COR-L47 (cell line): ENCODE data around the gene TRERF1.
"Not testable (repeated sequence)": the region's sequence is repeated elsewhere in the genome, so short reads cannot be mapped to it uniquely, and the experiment has no call there.

ENCODE experiments used
- DNase-seq: peaks from one replicate; lab custom pipeline; 2025; lab: John Stamatoyannopoulos, UW

The TRERF1 gene

GRCh38 chr6:42449917-42450476, 1.7 kb downstream of the TRERF1 start:
- no peak for DNase-seq

DNA sequence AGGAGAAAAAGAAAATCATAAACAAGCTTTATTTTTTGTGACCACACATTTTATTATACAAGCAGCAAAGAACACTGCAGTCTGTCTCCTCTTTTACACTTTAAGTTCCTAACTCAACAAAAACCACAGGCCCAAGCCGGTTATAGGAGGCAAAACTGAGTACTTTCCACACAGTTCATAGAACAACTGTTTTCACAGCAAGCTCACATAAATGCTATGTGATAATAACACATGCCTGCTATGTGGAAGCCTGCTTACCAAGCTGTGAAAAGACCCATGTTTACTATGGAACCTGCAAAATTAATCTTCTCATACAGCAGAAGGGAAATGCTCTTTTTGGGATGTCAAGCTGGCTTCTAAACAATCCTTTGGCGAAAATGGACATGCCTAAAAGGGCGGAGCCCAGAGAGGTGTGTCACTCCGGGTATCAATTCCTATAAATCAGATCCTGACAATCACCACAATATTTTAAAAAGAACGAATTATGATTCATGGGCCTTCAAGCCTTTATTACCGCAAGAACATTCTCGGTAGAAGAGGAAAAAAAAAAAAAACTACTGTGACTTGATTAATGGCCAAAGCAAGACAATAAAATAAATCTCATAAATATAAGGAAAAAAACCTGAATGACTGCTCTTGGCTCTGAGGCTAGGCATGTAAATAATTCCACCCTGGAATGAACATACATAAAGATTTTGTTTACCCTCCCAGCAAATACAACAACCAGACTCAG, 2.6 kb downstream of the TRERF1 start:
- no peak for DNase-seq

DNA sequence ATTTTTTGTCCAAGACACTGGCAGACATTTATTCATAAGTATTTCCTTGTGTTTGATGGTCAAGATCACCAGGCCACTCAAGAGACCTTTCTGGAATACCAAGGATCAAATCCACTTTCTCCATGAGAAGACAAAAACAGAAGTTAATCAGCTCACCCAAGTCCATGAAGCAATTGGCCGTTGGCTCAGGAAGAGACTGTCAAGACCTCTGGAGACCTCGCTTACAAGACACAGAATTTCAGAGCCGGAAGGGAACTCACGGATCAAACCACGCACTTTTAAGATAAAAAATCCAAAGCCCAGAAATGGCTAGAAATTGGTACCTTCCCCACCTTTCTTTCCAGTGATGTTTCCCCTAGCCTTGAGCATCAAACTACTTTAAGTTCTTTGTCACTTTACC, 3.3 kb downstream of the TRERF1 start:
- DNase-seq: no peak

- no peak for DNase-seq
These were observed 4.7 kb downstream of the TRERF1 start for GRCh38 chr6:42446996-42447395.

GRCh38 chr6:42446370-42446769, 5.4 kb downstream of the TRERF1 start:
- no peak for DNase-seq

- DNase-seq: not testable (repeated sequence)
These were observed 5.8 kb downstream of the TRERF1 start for GRCh38 chr6:42445955-42446354.

DNA sequence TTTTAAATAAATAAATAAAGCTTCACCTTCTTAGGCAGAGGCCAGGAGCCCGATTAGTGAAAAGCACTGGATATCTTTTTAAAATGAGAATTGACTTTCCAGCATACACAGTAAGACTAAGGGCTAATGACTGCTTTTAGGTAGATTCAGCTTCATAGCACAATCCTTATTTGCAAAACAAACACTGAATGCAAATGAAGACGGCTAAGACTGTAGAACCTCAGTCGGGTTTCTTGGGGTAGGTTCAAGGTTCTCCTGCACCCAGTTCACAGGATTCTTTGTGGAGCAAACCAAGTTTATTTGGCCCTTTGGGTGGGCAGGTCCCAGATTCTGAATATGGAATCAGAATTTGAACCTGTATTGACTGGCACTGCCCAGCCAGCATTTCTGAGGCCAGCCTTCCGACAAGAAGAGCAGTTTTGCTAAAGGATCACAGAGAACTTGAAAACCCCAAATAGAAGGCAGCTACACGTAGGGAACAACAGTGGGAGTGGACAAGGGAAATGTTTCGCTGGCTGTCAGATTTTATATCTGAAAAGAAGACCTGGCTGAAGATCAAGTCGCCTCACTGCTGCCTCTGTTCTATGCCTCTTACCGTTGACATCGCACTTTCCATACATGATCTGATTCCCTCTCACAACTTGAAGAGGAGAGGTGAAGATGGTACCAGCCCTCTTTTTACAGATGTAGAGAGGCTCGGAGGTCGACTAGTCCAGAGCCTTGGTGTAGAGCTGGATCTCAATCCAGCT, 8.2 kb downstream of the TRERF1 start:
- no peak for DNase-seq

DNA sequence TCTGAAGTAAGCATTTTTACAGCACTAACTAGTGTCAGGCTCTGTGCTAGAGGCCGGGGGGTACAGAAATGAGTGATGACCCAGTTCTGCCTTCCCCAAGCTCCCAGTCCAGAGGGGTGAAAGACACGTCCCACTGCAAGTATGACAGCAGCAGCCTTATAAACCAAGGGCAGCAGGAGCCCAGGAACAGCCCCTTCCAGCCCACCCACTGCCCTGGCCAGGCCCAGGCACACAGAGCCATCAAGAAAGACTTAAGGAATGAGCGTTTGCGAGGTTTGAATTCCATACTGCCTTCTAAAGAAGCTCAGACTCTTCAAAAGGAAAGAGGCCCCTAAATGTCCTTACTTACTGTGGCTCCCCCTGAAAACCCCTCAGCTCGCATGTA, 10.0 kb downstream of the TRERF1 start:
- DNase-seq: no peak

- no peak for DNase-seq
These were observed 10.7 kb downstream of the TRERF1 start for GRCh38 chr6:42440778-42441696.

- no peak for DNase-seq
These were observed 11.7 kb downstream of the TRERF1 start for GRCh38 chr6:42440027-42440426.

GRCh38 chr6:42436825-42437224, 14.9 kb downstream of the TRERF1 start:
- DNase-seq: no peak

- DNase-seq: no peak
These were observed 17.5 kb downstream of the TRERF1 start for GRCh38 chr6:42434237-42434636.

DNA sequence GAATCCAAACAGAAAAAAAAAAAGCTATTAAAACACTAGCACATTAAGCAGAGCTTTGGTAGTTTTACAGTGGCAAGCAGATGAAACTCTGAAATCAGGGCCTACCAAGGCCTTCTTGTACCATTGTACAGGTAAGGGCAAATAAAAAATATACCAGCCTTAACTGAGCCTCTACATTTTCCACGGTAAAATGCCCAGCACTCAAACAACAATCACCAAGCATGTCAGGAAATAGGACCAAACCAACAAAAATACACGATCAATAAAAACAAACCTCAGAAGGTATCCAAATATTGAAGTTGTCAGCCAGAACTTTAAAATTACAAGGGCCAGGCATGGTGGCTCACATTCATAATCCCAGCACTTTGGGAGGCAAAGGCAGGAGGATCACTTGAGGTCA, 18.3 kb downstream of the TRERF1 start:
- DNase-seq: no peak

- no peak for DNase-seq
These were observed 19.8 kb downstream of the TRERF1 start for GRCh38 chr6:42431877-42432276.

DNA sequence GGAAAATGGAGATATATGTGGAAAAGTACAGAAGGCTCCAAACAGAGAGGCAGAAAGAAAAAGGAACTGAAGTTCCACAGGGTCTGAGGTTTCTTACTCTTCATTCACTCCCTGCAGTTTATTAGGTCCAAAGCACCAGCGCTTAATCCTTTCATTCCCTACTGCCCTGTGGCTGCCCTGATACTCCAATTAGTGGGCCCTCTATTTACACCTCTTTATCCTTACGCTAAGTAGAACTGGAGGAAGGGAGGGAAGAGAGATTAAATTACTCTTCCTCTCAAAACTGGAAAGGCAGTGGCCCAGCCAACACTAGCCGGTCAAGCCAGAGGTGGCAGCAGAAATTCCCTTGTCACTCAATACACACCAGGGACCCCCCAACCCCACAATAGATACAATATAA, 20.4 kb downstream of the TRERF1 start:
- no peak for DNase-seq

DNA sequence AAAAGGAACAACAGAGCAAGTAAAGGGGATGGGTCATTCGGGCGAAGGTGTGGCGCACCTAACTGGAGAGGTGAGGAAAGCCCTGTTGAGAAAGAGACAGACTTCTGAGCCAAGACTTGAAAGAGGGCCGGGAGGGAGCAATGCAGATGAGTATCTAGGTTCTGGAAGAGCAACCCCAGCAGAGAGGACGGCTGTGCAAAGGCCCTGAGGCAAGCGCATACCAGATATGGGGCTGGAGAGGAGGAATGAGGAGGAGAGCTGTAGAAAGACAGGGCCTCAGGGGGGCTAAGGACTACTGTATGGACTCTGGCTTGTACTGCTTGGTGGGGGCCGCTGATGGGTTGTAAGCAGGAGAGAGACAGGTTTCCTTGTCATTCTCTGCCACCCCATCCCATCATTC, 21.9 kb downstream of the TRERF1 start:
- no peak for DNase-seq

- no peak for DNase-seq
These were observed 22.6 kb downstream of the TRERF1 start for GRCh38 chr6:42429042-42429585.

DNA sequence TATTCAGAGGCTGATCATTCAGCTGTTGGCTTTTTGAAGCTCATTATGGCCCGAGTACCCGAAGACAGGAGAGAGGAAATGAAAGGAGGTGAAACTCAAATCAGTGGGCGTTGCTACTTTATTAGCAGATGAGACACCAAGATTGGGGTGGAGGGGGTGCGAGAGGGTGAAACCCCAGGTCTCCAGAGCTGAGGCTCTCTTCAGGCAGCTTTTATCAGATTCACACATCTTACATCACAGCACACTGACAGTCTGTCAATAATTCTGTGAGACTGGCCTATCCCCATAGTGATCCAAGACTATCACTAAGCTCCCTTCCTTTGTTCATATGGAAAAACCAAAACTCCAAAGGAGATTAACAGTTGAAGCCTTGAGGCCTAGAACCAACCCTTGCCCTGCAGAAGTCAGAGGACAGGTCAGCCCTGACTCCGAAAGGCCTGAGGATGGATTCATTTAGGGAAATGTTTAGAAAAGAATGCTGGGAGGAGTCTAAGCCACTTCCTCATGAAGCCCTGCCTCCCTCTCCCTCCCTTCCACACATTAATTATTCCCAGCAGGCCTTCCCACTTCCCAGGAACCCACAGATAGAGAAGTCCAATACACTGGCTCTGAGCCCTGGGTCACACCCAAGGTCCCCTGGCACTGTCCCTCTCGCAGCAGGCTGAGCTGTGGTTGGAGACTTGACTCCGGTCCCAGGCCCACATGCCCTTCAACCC, 23.2 kb downstream of the TRERF1 start:
- no peak for DNase-seq

GRCh38 chr6:42427871-42428270, 23.9 kb downstream of the TRERF1 start:
- DNase-seq: no peak

DNA sequence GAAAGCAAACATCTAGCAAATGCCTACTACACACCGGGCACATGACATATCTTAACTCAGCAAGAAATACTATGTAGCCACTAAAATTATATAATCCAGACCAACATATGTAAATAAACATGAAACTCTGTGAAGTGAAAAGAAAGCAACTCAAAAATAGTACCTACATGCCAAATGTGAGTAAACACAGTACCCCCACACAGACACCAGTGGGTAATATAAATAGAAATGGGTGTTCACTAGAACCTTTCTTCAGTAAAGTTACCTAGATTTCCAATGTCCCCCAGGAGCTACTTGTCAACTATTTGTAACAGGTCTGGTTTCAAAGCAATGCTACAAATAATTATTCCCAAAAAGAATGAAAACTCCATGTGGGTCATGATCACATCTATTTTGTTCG, 25.5 kb downstream of the TRERF1 start:
- DNase-seq: no peak

GRCh38 chr6:42424906-42425474, 26.7 kb downstream of the TRERF1 start:
- DNase-seq: no peak
